Fibroblast of skin of left biceps (primary cell): ENCODE data around the gene PTPRN2.
"Not testable (repeated sequence)": the region's sequence is repeated elsewhere in the genome, so short reads cannot be mapped to it uniquely, and the experiment has no call there.

Source experiments
- DNase-seq, 2 experiments: peaks; one replicate each; pipeline ENCODE4 v3.0.0-alpha.2; 2013; ENCODE audit warnings: low read depth in 2 of 2

PTPRN2 gene

DNA sequence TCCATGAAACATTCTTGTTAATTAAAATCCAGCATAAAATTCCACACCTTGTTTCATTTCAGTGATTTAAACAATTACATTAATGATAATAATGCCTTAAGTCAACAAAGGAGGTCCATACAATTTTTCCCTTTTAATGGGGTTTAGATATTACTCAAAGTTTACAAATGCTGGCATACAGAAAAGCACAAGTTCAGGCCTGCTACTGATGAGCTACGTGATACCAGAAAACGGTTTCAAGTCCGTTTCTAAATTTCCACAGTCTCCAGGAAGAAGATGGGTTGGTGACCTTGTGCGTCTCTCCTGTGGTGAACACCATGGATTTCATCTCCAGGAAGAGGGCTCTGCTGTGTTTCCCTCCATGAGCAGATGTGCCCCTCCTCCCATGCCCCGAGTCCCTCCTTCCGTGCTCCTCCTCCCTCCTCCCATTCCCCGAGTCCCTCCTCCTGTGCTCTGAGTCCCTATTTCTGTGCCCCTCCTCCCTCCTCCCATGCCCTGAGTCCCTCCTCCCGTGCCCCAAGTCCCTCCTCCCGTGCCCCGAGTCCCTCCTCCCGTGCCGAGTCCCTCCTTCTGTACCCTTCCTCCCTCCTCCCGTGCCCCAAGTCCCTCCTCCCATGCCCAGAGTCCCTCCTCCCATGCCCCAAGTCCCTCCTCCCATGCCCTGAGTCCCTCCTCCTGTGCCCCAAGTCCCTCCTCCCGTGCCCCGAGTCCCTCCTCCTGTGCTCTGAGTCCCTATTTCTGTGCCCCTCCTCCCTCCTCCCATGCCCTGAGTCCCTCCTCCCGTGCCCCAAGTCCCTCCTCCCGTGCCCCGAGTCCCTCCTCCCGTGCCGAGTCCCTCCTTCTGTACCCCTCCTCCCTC is 201.9 kb downstream of the PTPRN2 start:
- not testable (repeated sequence) for DNase-seq

- no peak for DNase-seq
Measured at GRCh38 chr7:158384746-158385145, 202.9 kb downstream of the PTPRN2 start.

GRCh38 chr7:158383665-158384064 is 204.0 kb downstream of the PTPRN2 start:
- DNase-seq: no peak

DNA sequence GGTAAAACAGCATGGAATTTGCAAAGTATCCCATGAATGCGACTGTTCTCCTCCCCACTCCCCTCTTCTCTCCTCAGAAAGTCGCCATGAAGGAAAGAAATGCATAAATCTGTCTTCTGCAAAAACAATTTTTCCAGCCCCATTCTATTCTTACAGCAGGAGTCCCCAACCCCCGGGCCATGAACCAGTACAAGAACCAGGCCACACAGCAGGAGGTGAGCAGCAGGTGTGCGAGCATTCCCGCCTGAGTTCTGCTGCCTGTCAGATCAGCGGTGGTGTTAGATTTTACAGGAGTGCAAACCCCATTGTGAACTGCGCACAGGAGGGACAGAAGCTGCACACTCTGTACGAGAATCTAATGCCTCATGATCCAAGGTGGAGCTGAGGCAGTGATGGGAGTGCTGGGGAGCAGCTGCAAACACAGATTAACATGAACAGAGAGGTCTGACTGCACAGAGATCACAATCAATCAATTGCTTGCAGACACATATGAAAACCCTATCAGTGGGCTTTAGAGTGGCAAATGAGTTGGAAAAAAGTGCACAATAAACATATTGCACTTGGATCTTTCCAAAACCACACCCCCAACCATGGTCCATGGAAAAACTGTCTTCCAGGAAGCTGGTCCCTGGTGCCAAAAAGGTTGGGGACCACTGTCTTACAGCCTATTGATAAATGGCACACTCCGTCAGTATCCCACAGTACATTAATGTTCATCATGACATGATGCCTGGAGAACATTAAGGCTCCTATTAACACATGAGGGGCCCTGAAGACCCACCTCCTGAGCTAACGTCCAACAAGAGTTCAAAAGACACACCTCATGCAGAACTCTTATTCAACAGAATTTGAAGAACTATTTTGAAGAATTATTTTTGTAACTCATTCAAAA is 205.0 kb downstream of the PTPRN2 start:
- no peak for DNase-seq

- DNase-seq: no peak
Measured at GRCh38 chr7:158381956-158382355, 205.7 kb downstream of the PTPRN2 start.

GRCh38 chr7:158378978-158379377 is 208.6 kb downstream of the PTPRN2 start:
- no peak for DNase-seq

GRCh38 chr7:158377800-158378623 is 209.6 kb downstream of the PTPRN2 start:
- DNase-seq: no peak

GRCh38 chr7:158376839-158377186 is 210.8 kb downstream of the PTPRN2 start:
- DNase-seq: not testable (repeated sequence)

GRCh38 chr7:158376146-158376838 is 211.3 kb downstream of the PTPRN2 start:
- DNase-seq: not testable (repeated sequence)

- no peak for DNase-seq
Measured at GRCh38 chr7:158375034-158375433, 212.6 kb downstream of the PTPRN2 start.

DNA sequence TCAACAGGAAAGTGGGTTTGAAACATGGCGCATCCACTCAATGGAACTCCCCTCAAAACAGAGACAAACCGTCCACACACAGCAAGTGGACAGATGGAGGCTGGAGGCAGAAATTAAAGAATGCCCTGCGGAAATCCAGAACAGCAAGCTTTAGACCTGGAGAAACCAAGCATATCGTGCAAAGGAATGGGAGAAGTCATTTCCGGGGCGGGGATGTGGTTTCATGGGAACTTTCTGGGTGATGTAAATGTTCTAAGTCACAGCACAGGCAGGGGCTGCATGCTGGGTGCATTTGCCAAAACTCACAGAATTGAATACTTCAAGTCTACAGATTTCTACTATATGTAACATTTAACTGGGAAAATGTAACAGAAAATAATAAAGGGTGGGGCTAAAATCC is 213.0 kb downstream of the PTPRN2 start:
- DNase-seq: no peak

- no peak for DNase-seq
Measured at GRCh38 chr7:158374146-158374545, 213.5 kb downstream of the PTPRN2 start.

DNA sequence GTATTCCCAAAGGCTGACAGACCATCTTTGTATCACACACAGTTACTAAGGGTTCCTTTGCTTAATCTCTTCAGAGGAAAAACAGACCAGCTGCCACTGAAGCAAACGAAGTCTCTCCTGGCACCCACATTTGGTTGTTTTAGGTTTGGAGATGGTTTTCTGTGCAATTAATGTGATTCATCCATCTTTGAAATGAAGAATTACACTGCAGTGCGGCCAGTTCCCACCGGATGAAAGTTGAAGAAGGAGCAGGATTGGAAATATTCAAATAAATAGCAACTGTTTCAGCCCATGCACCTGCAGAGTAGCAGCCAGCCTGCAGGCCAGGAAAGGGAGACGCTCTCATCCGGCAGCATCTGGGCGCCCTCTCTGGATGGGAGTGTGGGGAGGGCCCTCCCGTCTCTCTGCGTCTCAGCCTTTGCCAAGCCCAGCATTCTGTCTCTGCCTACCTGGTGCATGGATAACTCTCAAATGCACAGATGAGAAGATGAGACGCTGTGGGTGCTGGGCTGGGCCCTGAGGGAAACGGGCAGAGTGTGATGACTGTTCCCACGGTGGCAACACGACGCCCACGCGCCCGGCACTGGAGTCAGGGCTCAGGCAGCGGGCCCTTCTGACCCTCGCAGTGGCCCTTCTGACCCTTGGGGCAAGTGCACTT is 214.0 kb downstream of the PTPRN2 start:
- DNase-seq: no peak

- DNase-seq: no peak
Measured at GRCh38 chr7:158372400-158373342, 215.0 kb downstream of the PTPRN2 start.

GRCh38 chr7:158371856-158372255 is 215.8 kb downstream of the PTPRN2 start:
- DNase-seq: no peak

- DNase-seq: no peak
Measured at GRCh38 chr7:158369866-158370265, 217.8 kb downstream of the PTPRN2 start.

DNA sequence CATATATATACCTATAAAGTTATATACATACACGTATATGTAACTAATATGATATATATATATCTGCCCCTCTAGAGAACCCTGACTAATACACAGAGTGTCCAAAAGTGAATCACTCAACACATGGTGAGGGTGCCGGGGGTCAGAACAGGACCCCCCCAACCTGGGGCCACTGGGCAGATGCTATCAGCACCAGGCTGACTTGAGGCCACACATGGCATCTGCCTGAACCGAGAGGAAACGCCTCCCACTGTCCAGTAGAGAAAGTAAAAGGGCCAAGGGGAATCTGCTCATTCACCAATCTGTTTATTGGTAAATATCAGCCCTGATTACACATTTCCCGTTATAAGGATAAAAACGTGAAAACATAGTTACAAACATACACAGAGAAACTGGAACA is 218.3 kb downstream of the PTPRN2 start:
- DNase-seq: no peak

DNA sequence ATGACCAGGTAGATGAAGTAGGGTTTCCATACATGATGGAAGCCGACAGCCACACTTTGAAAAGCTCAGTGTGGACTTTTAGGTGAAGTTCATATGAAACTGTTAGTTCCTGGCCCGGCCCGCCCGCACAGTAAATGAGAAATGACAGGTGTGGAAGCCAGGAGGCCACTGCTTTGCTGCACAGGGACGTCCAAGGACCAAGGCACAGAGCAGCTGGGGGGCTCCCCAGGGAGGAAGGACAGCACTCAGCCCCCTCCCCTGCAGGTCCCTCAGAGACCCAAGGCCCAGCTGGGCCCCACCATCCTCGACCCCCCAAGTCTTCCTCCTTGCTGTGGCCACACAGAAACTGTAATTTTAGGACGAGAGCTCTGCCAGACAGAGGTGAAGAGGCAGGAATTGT is 219.2 kb downstream of the PTPRN2 start:
- DNase-seq: no peak

DNA sequence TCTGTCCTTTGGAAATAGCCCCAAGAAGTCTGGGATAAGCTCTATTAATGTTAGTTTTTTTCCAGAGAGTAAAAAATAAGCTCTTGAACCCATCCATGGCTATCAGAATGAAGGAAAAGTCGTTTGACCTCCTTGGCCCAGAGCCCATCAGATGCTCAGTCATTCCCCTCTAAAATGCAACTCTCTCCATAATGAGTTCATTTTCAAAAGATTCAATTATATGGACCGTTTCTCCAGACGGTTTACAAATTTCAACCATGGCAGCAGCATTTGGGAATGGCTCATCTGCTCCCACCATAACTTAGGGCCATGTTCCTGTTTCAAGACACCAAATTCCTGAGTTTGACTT is 220.0 kb downstream of the PTPRN2 start:
- no peak for DNase-seq
